Parathyroid adenoma (tissue), 2 donors: ENCODE measurements around the gene DRAP1.

Source experiments
- H2AFZ ChIP-seq: fragments of 300-600 bp; sonication (generic); one replicate; pipeline ENCODE4 v1.7.0; 2017; ENCODE audit warnings: antibody characterized with exemption, mild to moderate bottlenecking
- H3K27ac ChIP-seq: fragments of 300-600 bp; sonication (generic); one replicate; pipeline ENCODE4 v1.7.0; 2017
- H3K27me3 ChIP-seq: fragments of 300-600 bp; sonication (generic); one replicate; pipeline ENCODE4 v1.7.0; 2017; ENCODE audit warnings: low read length; ENCODE audit not compliant: control insufficient read depth, insufficient read depth
- H3K36me3 ChIP-seq: fragments of 300-600 bp; sonication (generic); one replicate; pipeline ENCODE4 v1.7.0; 2017; ENCODE audit warnings: low read length; ENCODE audit not compliant: control insufficient read depth, insufficient read depth
- H3K4me1 ChIP-seq: fragments of 300-600 bp; sonication (generic); one replicate; pipeline ENCODE4 v1.7.0; 2017; ENCODE audit warnings: control low read depth
- H3K4me2 ChIP-seq: fragments of 300-600 bp; sonication (generic); one replicate; pipeline ENCODE4 v1.7.0; 2017; ENCODE audit warnings: low read length
- H3K4me3 ChIP-seq: fragments of 300-600 bp; sonication (generic); one replicate; pipeline ENCODE4 v1.7.0; 2017; ENCODE audit warnings: low read depth, low read length
- H3K79me2 ChIP-seq: fragments of 300-600 bp; sonication (generic); one replicate; pipeline ENCODE4 v1.7.0; 2017; ENCODE audit warnings: control low read depth
- H3K9ac ChIP-seq: fragments of 300-600 bp; sonication (generic); one replicate; pipeline ENCODE4 v1.7.0; 2017; ENCODE audit warnings: mild to moderate bottlenecking
- H3K9me3 ChIP-seq: fragments of 300-600 bp; sonication (generic); one replicate; pipeline ENCODE4 v1.7.0; 2017; ENCODE audit warnings: low read length; ENCODE audit not compliant: control insufficient read depth
- CTCF ChIP-seq: fragments of 300-600 bp; sonication (generic); IDR thresholded peaks from one replicate; pipeline ENCODE4 v1.7.0; 2017; ENCODE audit warnings: antibody characterized with exemption, mild to moderate bottlenecking
- donor health status: primary hyperparathyroidism.

Gene DRAP1

DNA sequence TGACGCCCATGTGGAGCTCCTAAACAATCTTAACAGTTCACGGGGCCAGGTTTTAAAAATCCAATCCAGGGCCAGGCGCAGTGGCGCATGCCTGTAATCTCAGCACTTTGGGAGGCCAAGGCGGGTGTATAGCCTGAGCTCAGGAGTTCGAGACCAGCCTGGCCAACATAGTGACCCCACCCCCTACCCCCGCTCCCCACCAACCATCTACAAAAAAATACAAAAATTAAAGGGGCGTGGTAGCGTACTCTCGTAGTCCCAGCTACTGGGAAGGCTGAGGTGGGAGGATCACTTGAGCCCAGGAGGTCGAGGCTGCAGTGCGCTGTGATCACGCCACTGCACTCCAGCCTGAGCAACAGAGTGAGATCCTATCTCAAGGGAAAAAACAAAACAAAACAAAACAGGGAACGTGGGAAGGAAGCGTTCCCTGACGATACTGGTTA lies 41.6 kb downstream of the DRAP1 start:
- peak overlapping the region; percentile 73 for H3K4me2 ChIP-seq
- H3K4me1 ChIP-seq, result peaks cover 7% of the 10 kb centered on the region
- H3K36me3 ChIP-seq, result no peaks in the 10 kb centered on the region
- H3K9ac ChIP-seq, result no peak overlapping the region
- peak overlapping the region; percentile 91 for H3K4me3 ChIP-seq
- H2AFZ ChIP-seq, result peak overlapping the region; percentile 97
- peaks cover 12% of the 10 kb centered on the region for H3K79me2 ChIP-seq
- H3K27me3 ChIP-seq, result no peaks in the 10 kb centered on the region
- TF ChIP-seq CTCF, result no peak
- H3K27ac ChIP-seq, result peak overlapping the region; percentile 90
- no peaks in the 10 kb centered on the region for H3K9me3 ChIP-seq

GRCh38 chr11:65961267-65962140 lies 42.3 kb downstream of the DRAP1 start, which contains the start of gene SART1:
TSS of gene SART1 (plus strand) at chr11:65961734. CDS start at chr11:65961781, 47 bp downstream.
- Histone ChIP-seq H3K27me3 (no peaks in the 10 kb centered on the region), H3K4me2 (peak within 1 kb of the TSS; percentile 78), H3K9me3 (no peaks in the 10 kb centered on the region), H2AFZ (peak within 1 kb of the TSS; percentile 97), H3K9ac (peak within 1 kb of the TSS; percentile 72), H3K4me3 (peak within 1 kb of the TSS; percentile 91), H3K79me2 (peaks cover 12% of the 10 kb centered on the region), H3K27ac (peak within 1 kb of the TSS; percentile 90), H3K4me1 (peaks cover 7% of the 10 kb centered on the region), H3K36me3 (no peaks in the 10 kb centered on the region)
- no peak for TF ChIP-seq CTCF

GRCh38 chr11:65962141-65962564 lies 42.9 kb downstream of the DRAP1 start:
- H3K79me2 ChIP-seq, result peaks cover 12% of the 10 kb centered on the region
- H3K36me3 ChIP-seq, result no peaks in the 10 kb centered on the region
- H3K27ac ChIP-seq, result no peak overlapping the region
- no peak overlapping the region for H2AFZ ChIP-seq
- H3K9me3 ChIP-seq, result no peaks in the 10 kb centered on the region
- H3K27me3 ChIP-seq, result no peaks in the 10 kb centered on the region
- peaks cover 7% of the 10 kb centered on the region for H3K4me1 ChIP-seq
- TF ChIP-seq CTCF, result no peak
- H3K9ac ChIP-seq, result no peak overlapping the region
- peak overlapping the region; percentile 44 for H3K4me3 ChIP-seq
- peak overlapping the region; percentile 78 for H3K4me2 ChIP-seq

DNA sequence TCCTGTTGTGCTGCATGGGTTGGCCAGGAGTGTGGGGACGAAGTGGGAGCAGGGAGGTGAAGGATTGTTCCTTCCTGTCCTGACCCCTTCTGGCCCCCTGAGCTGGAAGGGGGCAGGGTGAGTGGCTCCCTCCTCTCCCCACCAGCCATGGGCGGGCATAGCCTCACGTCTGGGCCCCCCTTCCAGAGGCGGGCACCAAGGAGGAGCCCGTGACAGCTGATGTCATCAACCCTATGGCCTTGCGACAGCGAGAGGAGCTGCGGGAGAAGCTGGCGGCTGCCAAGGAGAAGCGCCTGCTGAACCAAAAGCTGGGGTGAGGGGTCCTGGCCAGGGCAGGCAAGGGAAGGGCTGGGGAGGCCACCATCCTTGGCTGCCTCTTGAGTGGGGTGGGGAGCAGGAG lies 45.7 kb downstream of the DRAP1 start:
- TF ChIP-seq CTCF, result no peak
- peaks cover 7% of the 10 kb centered on the region for H3K4me1 ChIP-seq
- H3K9ac ChIP-seq, result no peak overlapping the region
- H3K4me3 ChIP-seq, result no peak overlapping the region
- no peaks in the 10 kb centered on the region for H3K36me3 ChIP-seq
- no peak overlapping the region for H3K27ac ChIP-seq
- H3K79me2 ChIP-seq, result peaks cover 12% of the 10 kb centered on the region
- H3K27me3 ChIP-seq, result no peaks in the 10 kb centered on the region
- no peaks in the 10 kb centered on the region for H3K9me3 ChIP-seq
- H3K4me2 ChIP-seq, result no peak overlapping the region
- no peak overlapping the region for H2AFZ ChIP-seq
